ENCODE results near the gene REEP1.
A peak's percentile ranks its signal among the peaks of the same experiment; 100 is the strongest.

DNA sequence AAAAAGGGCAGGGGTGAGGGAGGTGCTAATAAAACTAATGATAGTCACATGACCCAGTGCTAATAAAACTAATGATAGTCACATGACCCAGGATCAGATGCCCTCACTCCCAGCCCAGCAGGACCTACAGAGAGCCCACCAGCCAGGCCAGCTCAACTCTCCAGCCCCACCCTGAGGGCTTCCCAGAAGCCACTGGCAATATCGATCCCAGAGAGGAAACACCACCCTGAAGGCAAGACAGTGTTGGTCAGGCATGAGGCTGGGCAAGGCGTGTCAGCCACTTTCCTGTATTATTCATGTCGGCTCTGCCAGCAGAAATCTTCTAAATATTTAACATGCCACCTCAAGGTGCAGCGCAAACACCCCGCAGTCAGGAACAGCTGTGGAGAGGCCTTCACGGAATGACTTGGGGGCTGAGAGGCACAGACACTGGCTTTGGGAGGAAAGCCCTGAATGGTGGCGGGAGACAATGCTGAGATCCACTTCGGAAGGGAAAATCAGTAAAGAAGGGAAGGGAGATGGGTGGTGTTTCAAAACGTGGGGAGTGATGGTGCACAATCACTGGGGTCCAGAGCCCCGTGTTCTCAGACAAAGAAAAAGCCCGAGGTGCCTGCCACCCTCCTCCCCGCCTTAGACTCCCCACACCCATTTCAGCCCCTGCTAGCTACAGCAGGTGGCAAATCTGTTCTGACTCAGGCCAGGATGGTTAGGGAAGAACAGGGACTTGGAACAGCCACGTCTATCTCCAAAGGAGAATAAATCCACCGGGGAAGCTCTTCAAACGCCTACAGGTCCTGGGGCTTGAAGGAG lies 1.4 kb downstream of the REEP1 start:
- TF ChIP-seq EZH2phosphoT487 (IDR thresholded peaks at IDR 0.05; ENCODE audit: insufficient read depth, low read depth) (no peak), EZH2 (IDR thresholded peaks at IDR 0.05; ENCODE audit: insufficient read depth, poor library complexity, severe bottlenecking) (peak; percentile 16)
